Ecto neural progenitor cell (in vitro differentiated cells): ENCODE measurements around the gene PTPRC.

ENCODE experiments used
- DNase-seq: peaks from one replicate; pipeline ENCODE4 v3.0.0-alpha.2; 2018; ENCODE audit warnings: low spot score

PTPRC gene

GRCh38 chr1:198708761-198709525, 70.1 kb downstream of the PTPRC start:
- DNase-seq = no peak

- DNase-seq = no peak
These were observed 73.0 kb downstream of the PTPRC start for GRCh38 chr1:198711837-198712236.

GRCh38 chr1:198713081-198713480, 74.2 kb downstream of the PTPRC start:
- no peak for DNase-seq

- no peak for DNase-seq
These were observed 75.4 kb downstream of the PTPRC start for GRCh38 chr1:198714271-198714670.

GRCh38 chr1:198716051-198716450, 77.2 kb downstream of the PTPRC start:
- DNase-seq = no peak

- no peak for DNase-seq
These were observed 78.7 kb downstream of the PTPRC start for GRCh38 chr1:198717510-198717909.

GRCh38 chr1:198723127-198723526, 84.3 kb downstream of the PTPRC start:
- no peak for DNase-seq

- DNase-seq = no peak
These were observed 86.2 kb downstream of the PTPRC start for GRCh38 chr1:198725090-198725489.

- no peak for DNase-seq
These were observed 87.6 kb downstream of the PTPRC start for GRCh38 chr1:198726455-198726854.

GRCh38 chr1:198729195-198729863, 90.5 kb downstream of the PTPRC start:
- no peak for DNase-seq

GRCh38 chr1:198730952-198731351, 92.1 kb downstream of the PTPRC start:
- no peak for DNase-seq

GRCh38 chr1:198734323-198735008, 95.6 kb downstream of the PTPRC start:
- no peak for DNase-seq

- DNase-seq = no peak
These were observed 102.9 kb downstream of the PTPRC start for GRCh38 chr1:198741744-198742143.

GRCh38 chr1:198747127-198747526, 108.3 kb downstream of the PTPRC start:
- no peak for DNase-seq

- no peak for DNase-seq
These were observed 110.4 kb downstream of the PTPRC start for GRCh38 chr1:198749279-198749678.

- DNase-seq = no peak
These were observed 111.2 kb downstream of the PTPRC start for GRCh38 chr1:198750081-198750480.

GRCh38 chr1:198751741-198752140, 112.9 kb downstream of the PTPRC start:
- DNase-seq = no peak

- DNase-seq = no peak
These were observed 115.8 kb downstream of the PTPRC start for GRCh38 chr1:198754670-198755069.

- no peak for DNase-seq
These were observed 116.9 kb downstream of the PTPRC start for GRCh38 chr1:198755715-198756114.

- no peak for DNase-seq
These were observed 117.6 kb downstream of the PTPRC start for GRCh38 chr1:198756470-198756869.

GRCh38 chr1:198761859-198762616, 123.2 kb downstream of the PTPRC start:
- no peak for DNase-seq

GRCh38 chr1:198763298-198763714, 124.5 kb downstream of the PTPRC start:
- DNase-seq = no peak
